ENCODE results near the gene PTPRN2. TPM values are rescaled to one million over a fixed set of nuclear protein-coding genes. Genes with fewer than 3 reads are reported as not detected.

The PTPRN2 gene
- total and polyA plus RNA-seq, 7 donors = 0.47 to 0.82 (median 0.51) TPM

- H3K4me1 ChIP-seq = no peaks in the 10 kb centered on the region
- intact Hi-C loops (cut with DNase I) = no loop called here
- no peaks in the 10 kb centered on the region for H3K36me3 ChIP-seq (ENCODE audit: insufficient read depth in 1 of 2, low read depth in 1 of 2)
- WGBS, 3 donors = 85 to 89% (median 86%) methylated on average over 10 to 13 of the region's 13 CpGs
- DNase-seq (no peak), ATAC-seq (no peak)
- TF ChIP-seq, protein P1, sequence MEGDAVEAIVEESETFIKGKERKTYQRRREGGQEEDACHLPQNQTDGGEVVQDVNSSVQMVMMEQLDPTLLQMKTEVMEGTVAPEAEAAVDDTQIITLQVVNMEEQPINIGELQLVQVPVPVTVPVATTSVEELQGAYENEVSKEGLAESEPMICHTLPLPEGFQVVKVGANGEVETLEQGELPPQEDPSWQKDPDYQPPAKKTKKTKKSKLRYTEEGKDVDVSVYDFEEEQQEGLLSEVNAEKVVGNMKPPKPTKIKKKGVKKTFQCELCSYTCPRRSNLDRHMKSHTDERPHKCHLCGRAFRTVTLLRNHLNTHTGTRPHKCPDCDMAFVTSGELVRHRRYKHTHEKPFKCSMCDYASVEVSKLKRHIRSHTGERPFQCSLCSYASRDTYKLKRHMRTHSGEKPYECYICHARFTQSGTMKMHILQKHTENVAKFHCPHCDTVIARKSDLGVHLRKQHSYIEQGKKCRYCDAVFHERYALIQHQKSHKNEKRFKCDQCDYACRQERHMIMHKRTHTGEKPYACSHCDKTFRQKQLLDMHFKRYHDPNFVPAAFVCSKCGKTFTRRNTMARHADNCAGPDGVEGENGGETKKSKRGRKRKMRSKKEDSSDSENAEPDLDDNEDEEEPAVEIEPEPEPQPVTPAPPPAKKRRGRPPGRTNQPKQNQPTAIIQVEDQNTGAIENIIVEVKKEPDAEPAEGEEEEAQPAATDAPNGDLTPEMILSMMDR (IDR thresholded peaks at IDR 0.05) = no peak
- H3K27ac ChIP-seq = no peak overlapping the region
- no peak overlapping the region for H3K4me3 ChIP-seq
- no peaks in the 10 kb centered on the region for H3K9me3 ChIP-seq
- peaks cover 0 to 2% (median 0%) of the 10 kb centered on the region in 3 donors for H3K27me3 ChIP-seq (ENCODE audit: insufficient read depth in 3 of 3, low read length in 2 of 3)
Measured at GRCh38 chr7:157787275-157787701, 800.3 kb downstream of the PTPRN2 start.

DNA sequence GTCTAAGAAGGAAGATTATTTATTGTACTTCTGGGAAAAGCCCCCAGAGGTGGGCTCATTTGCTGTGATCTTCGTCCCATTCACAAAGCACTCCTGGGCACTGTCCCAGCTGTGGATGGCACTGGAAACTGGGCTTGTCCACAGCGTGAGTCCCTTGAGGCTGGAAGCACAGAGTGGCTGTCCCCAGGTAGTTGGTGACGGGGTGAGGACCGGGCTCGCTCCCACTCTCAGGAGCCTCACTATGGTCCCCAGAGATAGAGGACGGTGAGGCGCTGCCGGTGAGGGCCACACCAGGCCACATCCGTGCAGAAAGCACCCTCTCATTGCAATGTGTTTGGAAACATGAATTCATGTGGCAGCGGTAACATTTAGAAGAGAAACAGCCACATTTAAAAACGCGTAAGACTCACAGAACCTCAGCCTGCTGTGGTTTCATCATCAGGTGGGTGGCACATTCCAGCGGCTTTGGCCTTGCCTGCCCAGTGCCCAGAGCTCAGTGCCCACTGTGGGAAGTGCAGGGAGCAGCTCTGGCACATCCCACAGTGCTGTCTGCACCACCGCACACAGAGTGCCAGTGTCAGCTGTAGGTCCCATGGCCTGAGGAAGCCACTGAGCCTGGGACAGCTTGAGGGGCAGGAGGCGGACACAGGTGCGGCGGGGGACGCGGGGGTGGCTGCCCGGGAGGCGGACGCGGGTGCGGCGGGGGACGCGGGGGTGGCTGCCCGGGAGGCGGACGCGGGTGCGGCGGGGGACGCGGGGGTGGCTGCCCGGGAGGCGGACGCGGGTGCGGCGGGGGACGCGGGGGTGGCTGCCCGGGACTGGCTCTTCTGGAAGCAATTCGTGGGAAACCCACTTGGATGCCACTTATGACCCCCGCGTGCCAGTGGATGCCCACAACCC lies 801.0 kb downstream of the PTPRN2 start:
- Histone ChIP-seq H3K9me3 (no peaks in the 10 kb centered on the region), H3K4me1 (no peaks in the 10 kb centered on the region), H3K36me3 (ENCODE audit: insufficient read depth in 1 of 2, low read depth in 1 of 2) (no peaks in the 10 kb centered on the region), H3K27me3 (ENCODE audit: insufficient read depth in 3 of 3, low read length in 2 of 3) (no peaks in the 10 kb centered on the region), H3K4me3 (no peak overlapping the region), H3K27ac (no peak overlapping the region)
- DNase-seq (no peak), ATAC-seq (no peak)
- WGBS, 3 donors = 88 to 93% (median 92%) methylated on average over 20 to 35 of the region's 47 CpGs
- TF ChIP-seq, protein P1 (IDR thresholded peaks at IDR 0.05) = no peak
- intact Hi-C loops (cut with DNase I) = no loop called here

GRCh38 chr7:157785486-157786186 lies 802.0 kb downstream of the PTPRN2 start:
- no peak overlapping the region for H3K4me3 ChIP-seq
- no peaks in the 10 kb centered on the region for H3K4me1 ChIP-seq
- intact Hi-C loops (cut with DNase I) = no loop called here
- no peak overlapping the region for H3K27ac ChIP-seq
- TF ChIP-seq, protein P1 (IDR thresholded peaks at IDR 0.05) = no peak
- WGBS, 3 donors = 84 to 90% (median 88%) methylated on average over 31 to 32 of the region's 32 CpGs
- H3K36me3 ChIP-seq (ENCODE audit: insufficient read depth in 1 of 2, low read depth in 1 of 2) = no peaks in the 10 kb centered on the region
- ATAC-seq (no peak), DNase-seq (no peak)
- no peaks in the 10 kb centered on the region for H3K27me3 ChIP-seq (ENCODE audit: insufficient read depth in 3 of 3, low read length in 2 of 3)
- H3K9me3 ChIP-seq = no peaks in the 10 kb centered on the region

DNA sequence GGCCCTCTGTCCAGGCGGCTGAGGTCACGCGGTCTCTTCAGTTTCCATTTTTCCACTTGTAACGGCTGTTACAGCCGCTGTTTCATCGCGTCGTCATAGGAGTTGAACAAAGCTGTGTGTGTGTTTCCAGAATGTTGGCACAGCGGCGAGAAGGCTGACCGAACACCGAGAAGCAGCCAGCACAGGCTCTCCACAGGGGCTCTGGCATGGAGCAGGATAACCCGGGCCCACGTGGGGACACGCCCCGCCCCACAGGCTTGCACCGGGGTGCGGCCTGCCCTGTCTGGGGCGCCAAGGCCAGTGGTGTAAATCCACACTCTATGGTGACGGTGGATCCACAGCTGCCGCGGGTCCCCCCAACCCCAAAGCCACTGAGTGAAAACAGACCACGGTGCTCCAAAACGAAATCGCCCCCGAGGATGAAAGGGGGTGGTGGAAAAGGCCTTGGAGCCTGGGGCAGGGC lies 802.6 kb downstream of the PTPRN2 start:
- intact Hi-C loops (cut with DNase I) = no loop called here
- ATAC-seq (no peak), DNase-seq (no peak)
- H3K36me3 ChIP-seq (ENCODE audit: insufficient read depth in 1 of 2, low read depth in 1 of 2) = no peaks in the 10 kb centered on the region
- H3K4me3 ChIP-seq = no peak overlapping the region
- TF ChIP-seq, protein P1 (IDR thresholded peaks at IDR 0.05) = no peak
- H3K4me1 ChIP-seq = no peaks in the 10 kb centered on the region
- H3K27ac ChIP-seq = no peak overlapping the region
- no peaks in the 10 kb centered on the region for H3K9me3 ChIP-seq
- H3K27me3 ChIP-seq (ENCODE audit: insufficient read depth in 3 of 3, low read length in 2 of 3) = no peaks in the 10 kb centered on the region
- WGBS, 3 donors = 44 to 50% (median 46%) methylated on average over 26 of the region's 26 CpGs

Data from psoas muscle (tissue), 8 donors.